GM21529 (cell line): Measurements from ENCODE around the gene EIF4A3.
A peak's percentile ranks its signal among the peaks of the same experiment; 100 is the strongest.
"Not testable (repeated sequence)": the region's sequence is repeated elsewhere in the genome, so short reads cannot be mapped to it uniquely, and the experiment has no call there.

Experiments
- ATAC-seq: cut with Tn5 transposase; IDR thresholded peaks from one replicate; pipeline ENCODE4 v1.9.1; 2021; ENCODE audit not compliant: unreplicated experiment

EIF4A3 gene

GRCh38 chr17:80173916-80174315, 27.0 kb upstream of the EIF4A3 start:
- no peak for ATAC-seq

GRCh38 chr17:80173126-80173525, 26.2 kb upstream of the EIF4A3 start:
- ATAC-seq, result no peak

- ATAC-seq, result no peak
Measured at GRCh38 chr17:80171681-80172080, 24.8 kb upstream of the EIF4A3 start.

- no peak for ATAC-seq
Measured at GRCh38 chr17:80169784-80170500, 23.0 kb upstream of the EIF4A3 start, which contains the start of gene CARD14. TSS of gene CARD14 (plus strand) at chr17:80170030. CDS start at chr17:80181439, 11,409 bp downstream.

GRCh38 chr17:80169107-80169506, 22.2 kb upstream of the EIF4A3 start:
- ATAC-seq, result no peak

GRCh38 chr17:80168371-80168770, 21.4 kb upstream of the EIF4A3 start:
- no peak for ATAC-seq

GRCh38 chr17:80166446-80166845, 19.5 kb upstream of the EIF4A3 start:
- no peak for ATAC-seq

GRCh38 chr17:80164185-80164584, 17.3 kb upstream of the EIF4A3 start:
- no peak for ATAC-seq

- ATAC-seq, result no peak
Measured at GRCh38 chr17:80163336-80163735, 16.4 kb upstream of the EIF4A3 start.

- no peak for ATAC-seq
Measured at GRCh38 chr17:80160536-80160935, 13.6 kb upstream of the EIF4A3 start.

GRCh38 chr17:80158846-80159245, 11.9 kb upstream of the EIF4A3 start:
- ATAC-seq, result no peak

- not testable (repeated sequence) for ATAC-seq
Measured at GRCh38 chr17:80155600-80155999, 8.7 kb upstream of the EIF4A3 start.

GRCh38 chr17:80154166-80154565, 7.2 kb upstream of the EIF4A3 start:
- ATAC-seq, result no peak

- no peak for ATAC-seq
Measured at GRCh38 chr17:80153004-80153403, 6.1 kb upstream of the EIF4A3 start.

- ATAC-seq, result no peak
Measured at GRCh38 chr17:80152081-80152702, 5.3 kb upstream of the EIF4A3 start.

- ATAC-seq, result no peak
Measured at GRCh38 chr17:80151333-80151732, 4.4 kb upstream of the EIF4A3 start.

- peak; percentile 17 for ATAC-seq
Measured at GRCh38 chr17:80146121-80147034, 550 bp downstream of the EIF4A3 start.

- ATAC-seq, result no peak
Measured at GRCh38 chr17:80145076-80146075, 1.6 kb downstream of the EIF4A3 start.

GRCh38 chr17:80142929-80143328, 4.0 kb downstream of the EIF4A3 start:
- no peak for ATAC-seq

GRCh38 chr17:80141463-80142165, 5.3 kb downstream of the EIF4A3 start:
- ATAC-seq, result no peak
